ENCODE measurements around the gene TEDDM1. TPM values are rescaled to one million over a fixed set of nuclear protein-coding genes. Genes with fewer than 3 reads are reported as not detected.
"Not testable (repeated sequence)": the region's sequence is repeated elsewhere in the genome, so short reads cannot be mapped to it uniquely, and the experiment has no call there.

TEDDM1 gene
- total RNA-seq, 2 donors from 2014 or later = not detected

DNA sequence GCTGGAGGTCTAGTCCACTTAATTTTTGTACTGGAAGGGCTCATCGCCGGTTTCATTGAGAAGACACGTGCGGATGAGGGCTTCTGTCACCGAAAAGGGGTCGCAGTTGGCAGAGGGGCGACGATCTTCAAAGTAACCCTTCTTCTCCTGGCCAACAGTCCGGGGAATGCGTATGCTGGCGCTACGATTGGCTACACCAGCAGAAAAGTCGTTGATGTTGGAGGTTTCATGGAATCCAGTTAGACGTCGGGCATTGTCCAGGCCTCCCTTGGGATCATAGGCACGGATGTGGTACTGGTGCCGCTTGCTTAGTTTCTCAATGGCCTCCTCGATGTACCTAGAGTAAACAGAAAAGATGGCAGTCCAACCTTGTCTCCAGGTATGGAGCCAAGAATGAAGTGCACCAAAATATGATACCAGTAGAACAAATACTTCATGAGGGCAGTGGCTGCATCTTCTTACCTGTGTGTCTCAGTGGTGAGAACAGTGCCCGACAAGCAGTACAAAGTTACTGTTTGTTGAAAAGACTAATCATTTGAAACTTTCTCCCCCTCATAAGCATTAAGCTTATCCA lies 16.0 kb downstream of the TEDDM1 start:
- no peak for DNase-seq (ENCODE audit: low spot score)

DNA sequence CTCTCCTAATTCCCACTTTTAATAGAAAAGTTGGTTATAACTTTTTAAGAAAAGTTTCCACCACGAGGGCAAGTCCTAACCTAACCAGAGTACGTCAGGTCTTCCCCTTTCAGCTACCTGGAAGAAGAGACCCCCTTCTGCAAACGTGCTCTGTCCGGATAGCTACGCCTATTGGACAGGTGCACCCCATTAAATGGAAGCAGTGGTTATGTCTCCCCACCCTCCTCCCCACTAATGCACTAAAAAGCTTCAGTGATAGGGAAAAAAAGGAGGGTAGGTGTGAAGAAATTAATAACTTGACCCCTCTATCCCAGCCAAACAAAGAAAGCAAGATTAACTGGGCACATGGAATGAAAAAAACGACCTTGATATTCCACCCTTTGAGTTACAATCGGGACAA lies 16.5 kb downstream of the TEDDM1 start:
- intact Hi-C loops (cut with DNase I) = no loop called here

More for the DNA sequence above, 16.0 kb downstream of the TEDDM1 start:
- intact Hi-C loops (cut with DNase I) = no loop called here

DNA sequence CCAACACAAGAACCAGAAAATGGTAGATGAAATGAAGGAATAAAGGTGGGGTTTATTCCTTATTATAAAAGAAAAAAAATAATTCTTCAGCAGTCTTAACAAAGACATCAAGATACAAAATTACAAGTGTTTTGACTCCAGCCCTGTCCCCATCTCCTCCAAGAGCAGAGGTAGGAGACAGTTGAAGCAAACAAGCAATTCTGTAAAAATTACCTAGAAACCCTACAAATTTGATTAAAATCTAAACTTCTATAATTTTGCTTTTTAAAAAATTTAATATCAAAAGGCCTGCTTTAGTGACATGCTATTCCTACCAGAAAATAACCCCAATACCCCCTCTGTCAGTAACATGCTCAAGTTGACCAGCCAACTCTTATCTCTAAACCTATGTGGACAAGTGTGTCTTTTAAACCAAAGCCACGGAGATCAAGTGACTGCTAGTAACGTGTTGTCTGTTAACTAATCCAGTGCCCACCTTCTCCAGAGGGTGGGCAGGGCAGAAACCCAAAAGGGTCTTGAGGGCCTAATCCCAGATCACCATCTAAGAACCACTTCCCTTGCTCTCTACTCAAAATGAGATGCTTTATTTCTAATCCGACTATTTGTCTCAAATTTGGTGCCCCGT lies 17.3 kb downstream of the TEDDM1 start:
- intact Hi-C loops (cut with DNase I) = no loop called here
- no peak for DNase-seq (ENCODE audit: low spot score)

More for the DNA sequence above, 16.5 kb downstream of the TEDDM1 start:
- no peak for DNase-seq (ENCODE audit: low spot score)

GRCh38 chr1:182381962-182382819 lies 18.3 kb downstream of the TEDDM1 start:
- intact Hi-C loops (cut with DNase I) = no loop called here
- DNase-seq (ENCODE audit: low spot score) = no peak

GRCh38 chr1:182380199-182380598 lies 20.3 kb downstream of the TEDDM1 start:
- intact Hi-C loops (cut with DNase I) = no loop called here
- no peak for DNase-seq (ENCODE audit: low spot score)

GRCh38 chr1:182379781-182380180 lies 20.7 kb downstream of the TEDDM1 start:
- DNase-seq (ENCODE audit: low spot score); intact Hi-C loops (cut with DNase I): not testable (repeated sequence)

- no peak for DNase-seq (ENCODE audit: low spot score)
- intact Hi-C loops (cut with DNase I) = no loop called here
Measured at GRCh38 chr1:182376936-182377574, 23.4 kb downstream of the TEDDM1 start.

- intact Hi-C loops (cut with DNase I) = no loop called here
- DNase-seq (ENCODE audit: low spot score) = no peak
Measured at GRCh38 chr1:182374101-182374834, 26.2 kb downstream of the TEDDM1 start.

DNA sequence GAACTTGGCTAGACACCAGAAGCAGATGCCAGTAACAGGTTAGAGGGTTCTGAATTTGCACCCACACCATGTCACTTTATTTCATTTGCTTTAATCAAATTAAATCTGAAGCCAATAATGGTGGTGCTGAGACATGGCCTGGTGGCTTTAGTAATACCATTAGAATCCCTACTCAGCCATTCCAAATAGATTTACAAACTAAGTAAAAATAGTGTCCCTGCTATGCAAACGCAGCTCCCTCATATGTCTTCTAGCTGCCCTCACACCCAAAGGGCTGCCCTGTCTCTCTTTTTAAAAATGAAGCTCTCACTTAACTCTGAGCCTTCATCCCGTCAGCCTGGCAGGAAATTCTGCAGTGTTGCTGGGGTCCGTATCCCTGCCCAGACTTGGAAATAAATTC lies 29.9 kb downstream of the TEDDM1 start:
- intact Hi-C loops (cut with DNase I) = no loop called here
- no peak for DNase-seq (ENCODE audit: low spot score)

DNA sequence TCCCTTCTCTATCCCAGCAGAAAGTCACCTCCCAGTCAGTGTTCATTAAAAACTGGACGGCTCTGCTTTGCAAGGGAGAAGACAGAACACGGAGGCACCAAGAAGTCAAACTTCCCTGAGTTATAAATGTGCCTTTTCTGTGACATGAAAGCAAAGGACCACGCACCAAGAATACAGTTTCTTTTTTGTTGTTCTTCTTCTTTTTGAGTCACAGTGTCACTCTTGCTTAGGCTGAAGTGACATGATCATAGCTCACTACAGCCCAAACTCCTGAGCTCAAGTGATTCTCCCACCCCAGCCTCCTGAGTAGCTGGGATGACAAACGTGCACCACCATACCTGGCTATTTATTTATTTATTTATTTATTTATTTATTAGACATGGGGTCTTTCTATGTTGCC lies 31.6 kb downstream of the TEDDM1 start:
- intact Hi-C loops (cut with DNase I) = no loop called here
- DNase-seq (ENCODE audit: low spot score) = no peak

GRCh38 chr1:182368358-182368757 lies 32.1 kb downstream of the TEDDM1 start:
- no peak for DNase-seq (ENCODE audit: low spot score)

DNA sequence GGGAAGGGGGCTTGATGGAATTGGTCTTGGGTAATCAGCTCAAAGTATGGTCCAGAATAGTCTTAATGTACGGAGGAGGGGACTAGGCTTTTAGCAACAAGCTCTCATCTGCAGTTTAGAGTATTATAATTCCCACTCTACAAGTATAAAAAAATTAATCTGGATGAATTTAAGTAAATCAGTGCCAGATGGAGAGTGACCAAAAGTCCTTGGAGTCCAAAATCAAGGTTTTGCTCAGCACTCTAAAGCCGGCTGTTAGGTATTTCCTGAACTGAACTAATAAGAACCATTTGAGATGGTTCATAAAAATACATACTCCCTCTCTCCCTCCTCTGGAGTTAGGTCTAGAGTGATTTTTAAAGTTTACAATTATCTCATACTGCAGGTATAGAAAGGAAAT lies 32.5 kb downstream of the TEDDM1 start:
- DNase-seq (ENCODE audit: low spot score) = no peak
- intact Hi-C loops (cut with DNase I) = no loop called here

More at GRCh38 chr1:182368358-182368757, 32.1 kb downstream of the TEDDM1 start:
- intact Hi-C loops (cut with DNase I) = no loop called here

DNA sequence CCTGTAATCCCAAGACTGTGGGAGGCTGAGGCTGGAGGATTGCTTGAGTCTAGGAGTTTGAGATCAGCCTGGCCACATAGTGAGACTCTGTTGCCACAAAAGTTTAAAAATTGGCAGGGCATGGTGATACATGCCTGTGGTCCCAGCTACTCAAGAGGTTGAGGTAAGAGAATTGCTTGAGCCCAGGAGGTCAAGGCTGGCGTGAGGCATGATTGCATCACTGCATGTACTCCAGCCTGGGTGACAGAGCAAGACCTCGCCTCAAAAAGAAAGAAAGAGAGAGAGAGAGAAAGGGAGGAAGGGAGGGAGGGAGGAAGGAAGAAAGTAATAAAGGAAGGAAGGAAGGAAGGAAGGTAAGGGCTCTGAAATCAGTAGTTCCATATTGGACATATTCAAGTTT lies 33.9 kb downstream of the TEDDM1 start:
- DNase-seq (ENCODE audit: low spot score) = no peak
- intact Hi-C loops (cut with DNase I) = no loop called here

DNA sequence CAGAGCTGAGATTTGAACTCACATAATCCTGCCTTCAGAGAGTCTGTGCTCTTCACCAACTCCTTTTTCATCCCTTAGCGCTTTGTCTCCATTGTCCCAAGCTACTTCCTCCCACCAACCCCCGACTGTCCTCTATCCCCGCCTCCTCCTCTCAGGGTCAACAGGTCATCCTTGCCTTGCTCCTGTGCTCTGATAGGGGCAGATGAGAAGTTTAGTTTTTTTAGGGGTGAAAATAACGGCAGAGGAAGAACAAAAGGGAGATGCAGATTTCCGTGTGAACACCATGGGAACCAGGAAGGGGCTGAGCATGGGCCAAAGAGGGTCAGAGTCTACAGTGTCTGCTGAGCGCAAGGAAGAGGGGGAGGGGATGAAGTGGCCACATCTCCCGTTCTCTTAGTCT lies 40.8 kb downstream of the TEDDM1 start:
- intact Hi-C loops (cut with DNase I) = loop anchor here in 1 of 2 donors (10.0 kb wide), 1 partner anchor 75 kb away; no protein-coding TSS in a partner anchor

DNA sequence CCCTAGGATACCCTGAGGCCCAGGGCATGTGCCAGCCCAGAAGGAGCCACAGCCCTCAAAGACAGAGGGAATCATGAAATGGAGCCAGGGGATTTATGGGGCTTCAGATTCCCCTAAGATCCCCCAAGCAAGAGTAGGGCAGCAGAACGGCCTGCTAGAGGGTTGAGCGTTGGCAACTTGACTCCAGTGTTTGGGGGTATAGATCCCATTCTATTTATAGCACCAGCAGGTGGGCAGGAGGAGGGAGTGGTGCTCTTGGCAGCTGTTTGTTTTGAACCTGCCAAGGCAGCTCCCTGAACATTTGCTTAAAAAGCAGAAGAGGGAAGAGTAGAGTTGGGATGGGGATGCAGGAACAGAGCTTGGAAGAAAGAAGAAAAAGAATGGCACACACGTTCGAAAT lies 42.6 kb downstream of the TEDDM1 start:
- intact Hi-C loops (cut with DNase I) = loop anchor here in 1 of 2 donors (10.0 kb wide), 1 partner anchor 73 kb away; no protein-coding TSS in a partner anchor
- no peak for DNase-seq (ENCODE audit: low spot score)

More for the DNA sequence above, 40.8 kb downstream of the TEDDM1 start:
- DNase-seq (ENCODE audit: low spot score) = no peak

- no peak for DNase-seq (ENCODE audit: low spot score)
- intact Hi-C loops (cut with DNase I) = loop anchor here in 1 of 2 donors (10.0 kb wide), 1 partner anchor 72 kb away; no protein-coding TSS in a partner anchor
Measured at GRCh38 chr1:182357171-182357570, 43.3 kb downstream of the TEDDM1 start.

DNA sequence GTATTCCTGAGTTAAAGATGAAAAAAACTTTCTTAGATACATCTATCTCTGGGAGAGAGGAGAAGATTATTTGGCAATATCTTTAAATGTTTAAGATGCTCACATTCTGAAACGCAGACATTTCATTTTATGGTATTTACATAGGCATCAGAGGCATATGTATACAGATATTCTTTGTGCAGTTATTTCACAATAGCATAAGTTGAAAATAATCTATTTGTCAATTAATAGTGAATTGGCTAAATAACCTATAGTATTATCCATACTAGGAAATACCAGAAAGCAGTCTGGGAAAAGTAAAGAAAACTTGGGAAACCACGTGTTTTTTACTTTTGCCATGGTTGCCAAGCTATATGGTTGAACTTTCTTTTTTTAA lies 44.8 kb downstream of the TEDDM1 start:
- DNase-seq (ENCODE audit: low spot score) = no peak
- intact Hi-C loops (cut with DNase I) = loop anchor here in 1 of 2 donors (10.0 kb wide), 1 partner anchor 71 kb away; no protein-coding TSS in a partner anchor

DNA sequence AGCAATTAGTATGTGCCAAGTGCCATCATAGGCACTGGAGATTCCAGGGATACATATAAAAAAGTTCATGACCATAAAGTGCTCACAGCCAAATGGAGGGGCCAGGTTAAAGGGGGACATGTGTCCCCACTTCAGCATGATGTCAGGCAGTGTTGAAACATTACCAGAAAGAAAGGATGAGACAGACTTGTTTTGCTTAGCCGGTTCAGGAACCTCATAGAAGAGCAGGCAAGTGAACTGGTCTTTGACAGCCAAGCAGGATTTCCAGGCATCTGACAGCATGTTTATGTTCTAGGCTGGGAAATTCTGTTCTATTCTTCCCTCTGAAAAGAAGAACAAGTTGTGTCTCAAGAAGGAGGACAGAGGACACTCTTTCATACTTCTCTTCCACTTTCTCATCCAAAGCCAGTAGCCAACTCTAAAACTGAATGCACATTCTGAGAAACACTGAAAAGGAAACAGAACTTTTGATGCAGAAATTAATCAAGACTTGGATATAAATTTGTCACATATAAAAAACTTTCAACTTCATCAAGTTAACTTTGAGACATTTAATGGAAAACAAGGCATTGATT lies 48.6 kb downstream of the TEDDM1 start:
- intact Hi-C loops (cut with DNase I) = loop anchor here in 1 of 2 donors (10.0 kb wide), 1 partner anchor 67 kb away; no protein-coding TSS in a partner anchor
- no peak for DNase-seq (ENCODE audit: low spot score)
